HG03025 (cell line): ENCODE results near the gene PPP1R27.

Experiments
- ATAC-seq: cut with Tn5 transposase; IDR thresholded peaks from one replicate; pipeline ENCODE4 v1.9.1; 2021; ENCODE audit warnings: mild to moderate bottlenecking, moderate library complexity; ENCODE audit not compliant: unreplicated experiment, low FRiP score

Gene PPP1R27

GRCh38 chr17:81863123-81863675, 28.3 kb upstream of the PPP1R27 start:
- no peak for ATAC-seq

DNA sequence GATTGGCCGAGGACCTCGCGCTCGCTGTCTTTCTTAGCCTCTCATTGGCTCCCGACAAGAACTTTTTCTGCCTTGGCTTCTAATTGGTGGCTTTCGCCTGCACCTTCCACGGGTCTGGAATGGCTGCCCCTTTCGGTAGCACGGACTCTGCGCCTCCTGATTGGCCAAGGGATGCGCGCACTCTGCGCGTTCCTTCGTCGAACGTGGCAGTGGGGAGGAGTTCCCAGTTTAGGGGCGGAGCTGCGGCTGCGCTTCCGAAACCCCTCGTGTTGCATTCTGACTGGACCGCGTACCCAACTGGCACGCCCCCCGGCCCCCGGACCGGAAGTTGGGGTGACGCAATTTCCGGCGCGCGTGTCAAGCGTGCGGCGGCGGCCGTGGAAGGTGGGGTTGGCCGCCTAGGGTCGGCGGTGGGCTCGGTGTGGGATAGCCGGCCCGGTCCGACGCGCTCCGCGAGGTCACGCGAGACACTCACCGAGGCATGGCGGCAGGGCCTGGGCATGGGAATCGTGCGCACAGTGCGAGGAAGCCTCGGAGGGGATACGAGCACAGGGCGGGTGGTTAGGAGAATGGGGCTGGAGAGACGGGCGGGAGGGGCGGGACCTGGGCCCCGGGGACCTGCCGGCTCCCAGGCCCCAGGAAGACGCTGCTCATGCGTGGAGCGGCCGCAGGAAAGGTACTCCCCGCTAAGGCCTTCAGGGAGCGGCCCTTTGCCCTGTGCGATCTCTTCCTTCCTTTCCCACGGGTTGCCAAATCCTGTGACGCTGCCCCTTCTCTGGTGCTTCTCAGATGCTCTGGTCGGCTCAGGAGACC, 26.1 kb upstream of the PPP1R27 start:
- peak; percentile 80 for ATAC-seq

- peak; percentile 72 for ATAC-seq
These were observed 25.3 kb upstream of the PPP1R27 start, which contains the start of gene P4HB for GRCh38 chr17:81859906-81860755. Gene P4HB, minus strand, starts transcription at chr17:81860535. Its CDS starts 64 bp downstream, at chr17:81860471.

- ATAC-seq: no peak
These were observed 24.4 kb upstream of the PPP1R27 start for GRCh38 chr17:81858967-81859905.

GRCh38 chr17:81858170-81858966, 23.5 kb upstream of the PPP1R27 start:
- no peak for ATAC-seq

GRCh38 chr17:81854974-81855774, 20.3 kb upstream of the PPP1R27 start:
- ATAC-seq: no peak

GRCh38 chr17:81852237-81852636, 17.4 kb upstream of the PPP1R27 start:
- ATAC-seq: no peak

DNA sequence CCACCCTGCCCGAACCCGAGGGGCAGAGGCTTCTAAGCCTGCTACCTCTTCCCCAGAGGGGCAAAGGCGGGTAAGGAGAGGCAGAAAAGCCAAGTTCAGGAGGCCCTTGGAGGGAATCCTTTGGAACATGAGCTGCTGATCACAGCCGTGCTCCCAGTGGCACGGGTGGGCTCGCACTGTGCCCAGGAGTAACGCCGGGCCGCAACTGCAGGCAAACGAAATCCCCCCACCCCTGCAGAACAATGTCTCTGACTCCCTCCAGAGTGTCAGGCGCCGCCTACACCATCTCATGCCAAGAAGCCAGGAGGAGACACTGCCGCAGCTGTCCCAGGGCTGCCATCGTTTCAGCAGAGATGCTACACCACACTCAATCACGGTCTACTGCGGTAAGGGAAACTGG, 16.6 kb upstream of the PPP1R27 start:
- no peak for ATAC-seq

DNA sequence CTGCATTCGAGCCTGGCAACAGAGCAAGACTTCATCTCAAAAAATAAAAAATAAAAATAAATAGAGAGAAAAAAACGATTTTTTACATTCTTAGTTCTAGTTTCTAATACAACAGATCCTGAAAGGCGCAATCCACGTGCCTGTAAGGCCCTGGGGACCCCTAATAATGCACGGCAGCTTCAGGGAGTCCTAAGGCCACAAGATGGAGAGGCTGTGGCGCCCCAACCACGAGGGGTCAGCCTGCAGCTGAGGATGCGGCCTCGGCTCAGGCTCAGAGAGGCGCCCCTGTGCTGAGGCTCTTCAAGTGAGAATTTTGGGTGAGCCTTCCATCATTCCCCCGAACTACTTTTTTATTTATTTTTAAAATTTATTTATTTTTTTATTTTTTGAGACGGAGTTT, 14.6 kb upstream of the PPP1R27 start:
- no peak for ATAC-seq

DNA sequence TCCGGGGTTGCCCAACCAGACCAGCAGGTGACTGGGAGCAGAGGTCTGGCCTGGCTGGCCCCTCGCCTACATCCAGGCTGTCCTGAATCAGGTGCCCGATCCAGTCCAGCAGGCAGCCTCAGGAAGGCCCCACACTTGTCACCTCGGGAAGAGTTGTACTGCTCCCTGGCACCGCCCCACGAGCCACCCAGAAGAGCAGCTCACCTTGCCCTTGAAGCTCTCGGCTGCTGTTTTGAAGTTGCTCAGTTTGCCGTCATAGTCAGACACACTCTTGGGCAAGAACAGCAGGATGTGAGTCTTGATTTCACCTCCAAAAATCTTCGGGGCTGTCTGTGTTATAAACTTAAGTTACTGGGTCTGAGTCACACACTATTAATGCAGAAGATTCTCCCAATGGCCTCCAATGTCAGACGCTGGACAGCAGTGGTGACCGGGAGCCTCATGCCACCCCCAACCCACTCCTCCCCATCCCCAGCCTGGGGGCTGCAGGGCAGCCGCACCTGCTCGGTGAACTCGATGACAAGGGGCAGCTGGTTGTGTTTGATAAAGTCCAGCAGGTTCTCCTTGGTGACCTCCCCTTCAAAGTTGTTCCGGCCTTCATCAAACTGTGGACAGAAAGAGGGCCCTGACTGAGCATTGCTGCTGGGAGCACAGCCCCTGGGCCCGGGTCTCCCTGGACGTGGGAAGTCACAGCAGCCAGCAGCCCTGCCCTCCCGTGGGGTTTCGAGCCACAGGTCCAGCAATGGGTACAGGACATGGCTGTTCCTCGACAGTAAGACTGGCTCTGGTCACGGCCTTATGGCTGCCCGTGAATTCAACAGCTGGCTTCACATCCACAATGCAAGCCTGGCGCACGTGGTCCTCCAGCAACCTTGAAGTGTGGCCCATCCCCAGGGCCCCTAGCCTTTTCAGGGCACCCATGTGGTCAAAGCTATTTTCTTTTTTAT, 12.2 kb upstream of the PPP1R27 start:
- no peak for ATAC-seq

DNA sequence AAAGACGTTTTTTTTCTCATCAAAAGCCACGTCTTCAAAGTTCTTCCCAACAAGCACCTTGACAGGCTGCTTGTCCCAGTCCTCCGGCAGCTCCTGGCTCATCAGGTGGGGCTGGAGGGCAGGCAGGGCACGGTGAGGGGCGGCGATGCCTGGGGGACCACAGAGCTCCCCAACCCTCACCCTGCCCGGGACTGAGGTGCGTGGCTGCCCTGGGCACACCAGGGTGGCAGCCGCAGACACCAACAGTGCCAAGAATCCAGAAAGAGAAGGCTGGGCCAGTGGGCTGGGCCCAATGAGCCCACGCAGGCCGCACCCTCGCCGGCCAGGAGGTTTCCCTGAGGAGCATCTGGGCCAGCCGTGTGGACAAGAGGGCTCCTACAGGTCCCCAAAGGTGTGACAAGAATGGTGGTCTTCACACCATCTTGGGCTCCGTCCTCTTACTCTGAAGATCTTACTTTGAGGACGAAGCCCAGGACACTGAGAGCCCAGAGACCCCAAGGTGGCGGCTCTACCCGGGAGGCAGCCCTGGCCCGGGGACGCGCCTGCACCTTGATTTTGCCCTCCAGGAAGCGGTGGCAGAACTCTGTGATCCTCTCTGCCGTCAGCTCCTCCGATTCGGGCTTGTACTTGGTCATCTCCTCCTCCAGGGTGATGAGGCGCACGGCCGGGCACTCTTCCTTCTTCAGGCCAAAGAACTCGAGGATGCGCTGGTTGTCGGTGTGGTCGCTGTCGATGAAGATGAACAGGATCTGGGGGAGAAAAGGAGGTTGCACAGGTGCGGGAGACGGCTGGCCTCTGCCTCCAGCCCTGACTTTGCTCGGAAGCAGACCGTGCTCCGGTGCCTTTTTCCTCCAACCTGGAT, 11.3 kb upstream of the PPP1R27 start:
- no peak for ATAC-seq

- no peak for ATAC-seq
These were observed 10.5 kb upstream of the PPP1R27 start for GRCh38 chr17:81845361-81845760.

GRCh38 chr17:81844887-81845286, 10.0 kb upstream of the PPP1R27 start:
- ATAC-seq: no peak

DNA sequence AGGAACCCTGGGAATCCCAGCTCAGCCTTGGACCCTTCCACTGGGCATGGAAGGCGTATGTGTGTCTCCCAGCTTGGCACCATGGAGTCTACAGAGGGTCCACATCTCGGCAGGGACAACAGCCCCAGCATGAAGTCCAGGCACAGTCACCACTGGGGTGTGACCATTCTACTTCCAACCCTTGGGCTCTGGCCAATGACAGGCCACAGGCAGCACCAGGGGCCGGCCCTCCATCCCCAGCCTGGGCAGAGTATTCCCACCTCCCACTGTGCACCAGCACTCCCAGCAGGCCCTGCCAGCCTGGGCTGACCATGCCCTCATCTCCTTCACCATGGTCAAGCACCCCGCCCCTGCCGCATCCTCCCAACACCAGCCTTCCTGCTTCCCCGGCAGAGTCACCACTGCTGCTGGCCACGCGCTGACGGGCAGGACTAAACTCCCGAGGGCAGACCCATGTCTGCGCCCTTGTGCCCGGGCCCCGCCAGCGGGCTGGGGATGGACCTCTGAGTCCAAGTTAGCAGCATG, 9.5 kb upstream of the PPP1R27 start:
- ATAC-seq: no peak

- no peak for ATAC-seq
These were observed 9.0 kb upstream of the PPP1R27 start for GRCh38 chr17:81843713-81844326.
